Measurements from ENCODE around the gene BOD1L2. TPM values are rescaled to one million over a fixed set of nuclear protein-coding genes. Genes with fewer than 3 reads are reported as not detected.
A peak's percentile ranks its signal among the peaks of the same experiment; 100 is the strongest.

BOD1L2 gene
- total and polyA plus RNA-seq, 2 of the 13 experiments (the other 11 are each of a cell fraction or from before 2014, with no cell fraction given), result not detected

- TF ChIP-seq ZNF800 (CRISPR knock-in tag; IDR thresholded peaks at IDR 0.05), result no peak
- no peak for TF ChIP-seq MAX (IDR thresholded peaks at IDR 0.05)
- TF ChIP-seq ZFP82 (CRISPR knock-in tag; IDR thresholded peaks at IDR 0.05; ENCODE audit: borderline replicate concordance), result no peak
- 0 out of 2 replicates have a peak, but pooled peaks have one; percentile 69 for TF ChIP-seq ATF6 (CRISPR knock-in tag; conservative IDR thresholded peaks at IDR 0.05)
- no peak for TF ChIP-seq ZNF17 (CRISPR knock-in tag; IDR thresholded peaks at IDR 0.05)
- no peak for TF ChIP-seq ZNF709 (CRISPR knock-in tag; IDR thresholded peaks at IDR 0.05)
- TF ChIP-seq YEATS2 (CRISPR knock-in tag; IDR thresholded peaks at IDR 0.05; ENCODE audit: borderline replicate concordance), result peak; percentile 25; the same call in 1 of the 2 replicates
- no peak for TF ChIP-seq HDAC1 (CRISPR knock-in tag; IDR thresholded peaks at IDR 0.05)
- no peak for TF ChIP-seq SOX5 (CRISPR knock-in tag; IDR thresholded peaks at IDR 0.05; ENCODE audit: borderline replicate concordance)
- TF ChIP-seq TAF15 (IDR thresholded peaks at IDR 0.05; ENCODE audit: low read depth, low read length, poor library complexity, severe bottlenecking), result no peak
- 0 out of 2 replicates have a peak, but pooled peaks have one; percentile 22 for TF ChIP-seq DRAP1 (CRISPR knock-in tag; IDR thresholded peaks at IDR 0.05)
- TF ChIP-seq ASH2L (IDR thresholded peaks at IDR 0.05; ENCODE audit: insufficient read length, low read depth, low read length), result no peak
- no peak for TF ChIP-seq ZNF232 (CRISPR knock-in tag; IDR thresholded peaks at IDR 0.05; ENCODE audit: borderline replicate concordance)
- no peak for TF ChIP-seq MYC (CRISPR knock-in tag; IDR thresholded peaks at IDR 0.05; ENCODE audit: borderline replicate concordance)
- TF ChIP-seq REL (CRISPR knock-in tag; conservative IDR thresholded peaks at IDR 0.05), result no peak
- TF ChIP-seq ZNF619 (CRISPR knock-in tag; IDR thresholded peaks at IDR 0.05), result no peak
- 0 out of 2 replicates have a peak, but pooled peaks have one; percentile 73 for TF ChIP-seq ZNF792 (CRISPR knock-in tag; IDR thresholded peaks at IDR 0.05)
- no peak for TF ChIP-seq ZBTB14 (CRISPR knock-in tag; IDR thresholded peaks at IDR 0.05)
- TF ChIP-seq POGZ (CRISPR knock-in tag; IDR thresholded peaks at IDR 0.05), result no peak
- no peak for TF ChIP-seq ZNF343 (CRISPR knock-in tag; IDR thresholded peaks at IDR 0.05)
- no peak for TF ChIP-seq ZNF256 (CRISPR knock-in tag; conservative IDR thresholded peaks at IDR 0.05)
- no peak for TF ChIP-seq ZBTB2 (CRISPR knock-in tag; IDR thresholded peaks at IDR 0.05; ENCODE audit: low read depth)
- TF ChIP-seq MBD4 (IDR thresholded peaks at IDR 0.05; ENCODE audit: borderline replicate concordance, low read length), result no peak
Observed at GRCh38 chr18:57107140-57107832, 39.6 kb upstream of the BOD1L2 start (continued).
